ENCODE results near the gene PSORS1C1.

The PSORS1C1 gene

GRCh38 chr6:31076611-31077010, 38.0 kb upstream of the PSORS1C1 start:
- peak overlapping the region; percentile 64 for H3K27ac ChIP-seq
- TF ChIP-seq ZFX (IDR thresholded peaks at IDR 0.05), result no peak
- TF ChIP-seq CTCF (conservative IDR thresholded peaks at IDR 0.05), result no peak

- H3K27ac ChIP-seq, result no peak overlapping the region
- TF ChIP-seq CTCF (conservative IDR thresholded peaks at IDR 0.05), result peak; percentile 97
- no peak for TF ChIP-seq ZFX (IDR thresholded peaks at IDR 0.05)
Observed at GRCh38 chr6:31079656-31080261, 34.8 kb upstream of the PSORS1C1 start.

GRCh38 chr6:31081872-31082271, 32.7 kb upstream of the PSORS1C1 start:
- no peak for TF ChIP-seq ZFX (IDR thresholded peaks at IDR 0.05)
- TF ChIP-seq CTCF (conservative IDR thresholded peaks at IDR 0.05), result no peak

GRCh38 chr6:31083742-31084354, 30.8 kb upstream of the PSORS1C1 start:
- TF ChIP-seq ZFX (IDR thresholded peaks at IDR 0.05) (no peak), CTCF (conservative IDR thresholded peaks at IDR 0.05) (peak; percentile 72)
- H3K27ac ChIP-seq, result no peak overlapping the region

More at GRCh38 chr6:31081872-31082271, 32.7 kb upstream of the PSORS1C1 start:
- no peak overlapping the region for H3K27ac ChIP-seq

GRCh38 chr6:31086788-31087440, 27.7 kb upstream of the PSORS1C1 start:
- H3K27ac ChIP-seq, result no peak overlapping the region

GRCh38 chr6:31087494-31088089, 27.0 kb upstream of the PSORS1C1 start:
- peak; percentile 88 for TF ChIP-seq CTCF (conservative IDR thresholded peaks at IDR 0.05)
- TF ChIP-seq ZFX (IDR thresholded peaks at IDR 0.05), result no peak
- no peak overlapping the region for H3K27ac ChIP-seq

More at GRCh38 chr6:31086788-31087440, 27.7 kb upstream of the PSORS1C1 start:
- TF ChIP-seq CTCF (conservative IDR thresholded peaks at IDR 0.05), result no peak
- TF ChIP-seq ZFX (IDR thresholded peaks at IDR 0.05), result no peak
